ENCODE measurements around the gene ITPR2. TPM values are rescaled to one million over a fixed set of nuclear protein-coding genes. Genes with fewer than 3 reads are reported as not detected.
"Not testable (repeated sequence)": the region's sequence is repeated elsewhere in the genome, so short reads cannot be mapped to it uniquely, and the experiment has no call there.

ITPR2 gene
- total and polyA plus RNA-seq, 4 donors = 11.7 to 93.3 (median 35.4) TPM

GRCh38 chr12:26520109-26520508, 312.9 kb downstream of the ITPR2 start (continued):
- TF ChIP-seq REST (IDR thresholded peaks at IDR 0.05) (no peak), FOXA2 (IDR thresholded peaks at IDR 0.05) (no peak)

GRCh38 chr12:26519462-26519861, 313.5 kb downstream of the ITPR2 start:
- Histone ChIP-seq H3K9ac (ENCODE audit: low read depth in 1 of 2, low read length in 2 of 2) (no peak overlapping the region), H3K36me3 (ENCODE audit: control insufficient read depth in 4 of 4, insufficient read depth in 3 of 4, low read depth in 1 of 4, low read length in 3 of 4) (peaks cover 0 to 4% (median 0%) of the 10 kb centered on the region in 4 donors), H3K9me3 (ENCODE audit: control insufficient read depth in 4 of 4, low read length in 3 of 4) (no peaks in the 10 kb centered on the region), H3K4me3 (ENCODE audit: low read depth in 1 of 3, low read length in 3 of 3) (no peak overlapping the region), H3K4me1 (ENCODE audit: control insufficient read depth in 4 of 4, insufficient read depth in 4 of 4, low read length in 3 of 4) (peaks cover 0 to 17% (median 2%) of the 10 kb centered on the region in 4 donors), H3K27ac (ENCODE audit: low read depth in 1 of 2, low read length in 2 of 2) (peak overlapping the region in 1 of 2 donors; percentile 41), H3K27me3 (ENCODE audit: control insufficient read depth in 4 of 4, insufficient read depth in 4 of 4, low read length in 3 of 4) (no peaks in the 10 kb centered on the region)
- whole genome bisulfite sequencing = 59% methylated on average over 3 of the region's 3 CpGs
- no peak for DNase-seq (ENCODE audit: low spot score)
- TF ChIP-seq FOXA1 (IDR thresholded peaks at IDR 0.05) (no peak), JUND (IDR thresholded peaks at IDR 0.05) (peak in 1 of 2 donors; percentile 33)

GRCh38 chr12:26517320-26517719, 315.7 kb downstream of the ITPR2 start:
- not testable (repeated sequence) for H3K9ac ChIP-seq (ENCODE audit: low read depth in 1 of 2, low read length in 2 of 2); H3K27ac ChIP-seq (ENCODE audit: low read depth in 1 of 2, low read length in 2 of 2); H3K27me3 ChIP-seq (ENCODE audit: control insufficient read depth in 4 of 4, insufficient read depth in 4 of 4, low read length in 3 of 4); H3K4me1 ChIP-seq (ENCODE audit: control insufficient read depth in 4 of 4, insufficient read depth in 4 of 4, low read length in 3 of 4); DNase-seq (ENCODE audit: low spot score); H3K9me3 ChIP-seq (ENCODE audit: control insufficient read depth in 4 of 4, low read length in 3 of 4); H3K36me3 ChIP-seq (ENCODE audit: control insufficient read depth in 4 of 4, insufficient read depth in 3 of 4, low read depth in 1 of 4, low read length in 3 of 4); H3K4me3 ChIP-seq (ENCODE audit: low read depth in 1 of 3, low read length in 3 of 3)
- WGBS = 95% methylated on average over 3 of the region's 3 CpGs

- Histone ChIP-seq H3K36me3 (ENCODE audit: control insufficient read depth in 4 of 4, insufficient read depth in 3 of 4, low read depth in 1 of 4, low read length in 3 of 4) (peaks cover 0 to 6% (median 2%) of the 10 kb centered on the region in 4 donors), H3K4me3 (ENCODE audit: low read depth in 1 of 3, low read length in 3 of 3) (no peak overlapping the region), H3K27me3 (ENCODE audit: control insufficient read depth in 4 of 4, insufficient read depth in 4 of 4, low read length in 3 of 4) (no peaks in the 10 kb centered on the region), H3K9me3 (ENCODE audit: control insufficient read depth in 4 of 4, low read length in 3 of 4) (no peaks in the 10 kb centered on the region), H3K9ac (ENCODE audit: low read depth in 1 of 2, low read length in 2 of 2) (no peak overlapping the region), H3K4me1 (ENCODE audit: control insufficient read depth in 4 of 4, insufficient read depth in 4 of 4, low read length in 3 of 4) (no peaks in the 10 kb centered on the region), H3K27ac (ENCODE audit: low read depth in 1 of 2, low read length in 2 of 2) (no peak overlapping the region)
- 86% methylated on average over 3 of the region's 3 CpGs for WGBS
- TF ChIP-seq CTCF (IDR thresholded peaks at IDR 0.05; ENCODE audit: low read depth, low read length, missing input control) (no peak), SP1 (IDR thresholded peaks at IDR 0.05) (no peak), FOXA1 (IDR thresholded peaks at IDR 0.05) (no peak), NR2F2 (IDR thresholded peaks at IDR 0.05) (no peak), GABPA (IDR thresholded peaks at IDR 0.05 in 1 of 2, conservative IDR thresholded peaks at IDR 0.05 in 1 of 2) (no peak), JUND (IDR thresholded peaks at IDR 0.05) (no peak), HNF4G (IDR thresholded peaks at IDR 0.05) (no peak), ZBTB33 (IDR thresholded peaks at IDR 0.05) (no peak), HNF4A (conservative IDR thresholded peaks at IDR 0.05) (no peak), RAD21 (IDR thresholded peaks at IDR 0.05) (no peak), MAX (IDR thresholded peaks at IDR 0.05) (no peak)
- no peak for DNase-seq (ENCODE audit: low spot score)
These were observed 318.6 kb downstream of the ITPR2 start for GRCh38 chr12:26514364-26514763.
